G401.6 (cell line): ENCODE results near the gene TANC1.

Source experiments
- FAIRE-seq: peaks from 2 replicates; lab custom pipeline; 2012; peaks lifted over from hg19 to GRCh38; lab: Jason Lieb, UNC

The TANC1 gene

GRCh38 chr2:158963071-158963470 is 5.4 kb upstream of the TANC1 start:
- FAIRE-seq, result no peak

- FAIRE-seq, result no peak
These were observed 3.3 kb upstream of the TANC1 start for GRCh38 chr2:158965107-158965506.

GRCh38 chr2:158965641-158966040 is 2.8 kb upstream of the TANC1 start:
- no peak for FAIRE-seq

- FAIRE-seq, result no peak
These were observed 2.1 kb upstream of the TANC1 start for GRCh38 chr2:158966312-158966711.

- FAIRE-seq, result peak; percentile 48
These were observed 1.2 kb upstream of the TANC1 start for GRCh38 chr2:158967114-158967730.

- no peak for FAIRE-seq
These were observed 577 bp upstream of the TANC1 start for GRCh38 chr2:158967731-158968395.

GRCh38 chr2:158969162-158969714 is 798 bp downstream of the TANC1 start:
- FAIRE-seq, result no peak

GRCh38 chr2:158969715-158970240 is 1.3 kb downstream of the TANC1 start:
- no peak for FAIRE-seq

- FAIRE-seq, result no peak
These were observed 1.9 kb downstream of the TANC1 start for GRCh38 chr2:158970241-158970751.

- FAIRE-seq, result no peak
These were observed 4.9 kb downstream of the TANC1 start for GRCh38 chr2:158973116-158973956.

GRCh38 chr2:158975271-158975921 is 7.0 kb downstream of the TANC1 start:
- no peak for FAIRE-seq

GRCh38 chr2:158979772-158980171 is 11.3 kb downstream of the TANC1 start:
- no peak for FAIRE-seq

- no peak for FAIRE-seq
These were observed 16.2 kb downstream of the TANC1 start for GRCh38 chr2:158984604-158985135.

GRCh38 chr2:158988501-158988900 is 20.1 kb downstream of the TANC1 start:
- no peak for FAIRE-seq

GRCh38 chr2:158989165-158989564 is 20.7 kb downstream of the TANC1 start:
- no peak for FAIRE-seq

- FAIRE-seq, result no peak
These were observed 22.2 kb downstream of the TANC1 start for GRCh38 chr2:158990397-158991214.

- FAIRE-seq, result no peak
These were observed 24.6 kb downstream of the TANC1 start for GRCh38 chr2:158993030-158993429.

- no peak for FAIRE-seq
These were observed 25.5 kb downstream of the TANC1 start for GRCh38 chr2:158993721-158994587.

- no peak for FAIRE-seq
These were observed 26.7 kb downstream of the TANC1 start for GRCh38 chr2:158994920-158995676.
